ENCODE results near the gene PARP3. TPM values are rescaled to one million over a fixed set of nuclear protein-coding genes. Genes with fewer than 3 reads are reported as not detected.

The PARP3 gene
- polyA plus RNA-seq, 1 donor: 17.1 TPM

DNA sequence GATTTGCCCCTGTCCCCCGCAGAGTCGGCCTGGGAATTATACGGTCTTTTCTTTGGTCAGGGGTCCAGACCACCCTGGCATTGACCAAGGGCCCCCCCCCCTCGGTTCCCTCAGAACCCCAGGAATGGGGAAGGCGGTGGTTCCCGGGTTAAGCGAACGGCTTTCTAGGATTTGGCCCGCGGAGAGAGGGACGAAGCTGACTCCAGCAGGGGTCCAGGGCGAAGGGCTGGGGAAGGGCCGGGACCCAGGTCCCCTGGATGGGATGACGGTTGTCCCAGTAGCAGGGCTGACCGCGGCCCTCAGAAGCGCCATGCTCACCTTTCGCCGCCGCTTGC lies 733 bp upstream of the PARP3 start:
- Histone ChIP-seq H3K4me1 (ENCODE audit: control insufficient read depth, insufficient read depth, low read length) (peaks cover 14% of the 10 kb centered on the region), H3K4me3 (ENCODE audit: low read length) (peak overlapping the region; percentile 90), H3K27me3 (ENCODE audit: control insufficient read depth, insufficient read depth, low read length) (no peaks in the 10 kb centered on the region), H3K27ac (ENCODE audit: low read length) (peak overlapping the region; percentile 36), H3K36me3 (ENCODE audit: control insufficient read depth, insufficient read depth, low read length) (peaks cover 31% of the 10 kb centered on the region), H3K9me3 (ENCODE audit: control insufficient read depth, low read depth, low read length) (no peaks in the 10 kb centered on the region)
- DNase-seq: no peak
- no CpG with 5 or more reads among the region's 20 CpGs for WGBS (ENCODE audit: insufficient coverage, low lambda C conversion rate)

DNA sequence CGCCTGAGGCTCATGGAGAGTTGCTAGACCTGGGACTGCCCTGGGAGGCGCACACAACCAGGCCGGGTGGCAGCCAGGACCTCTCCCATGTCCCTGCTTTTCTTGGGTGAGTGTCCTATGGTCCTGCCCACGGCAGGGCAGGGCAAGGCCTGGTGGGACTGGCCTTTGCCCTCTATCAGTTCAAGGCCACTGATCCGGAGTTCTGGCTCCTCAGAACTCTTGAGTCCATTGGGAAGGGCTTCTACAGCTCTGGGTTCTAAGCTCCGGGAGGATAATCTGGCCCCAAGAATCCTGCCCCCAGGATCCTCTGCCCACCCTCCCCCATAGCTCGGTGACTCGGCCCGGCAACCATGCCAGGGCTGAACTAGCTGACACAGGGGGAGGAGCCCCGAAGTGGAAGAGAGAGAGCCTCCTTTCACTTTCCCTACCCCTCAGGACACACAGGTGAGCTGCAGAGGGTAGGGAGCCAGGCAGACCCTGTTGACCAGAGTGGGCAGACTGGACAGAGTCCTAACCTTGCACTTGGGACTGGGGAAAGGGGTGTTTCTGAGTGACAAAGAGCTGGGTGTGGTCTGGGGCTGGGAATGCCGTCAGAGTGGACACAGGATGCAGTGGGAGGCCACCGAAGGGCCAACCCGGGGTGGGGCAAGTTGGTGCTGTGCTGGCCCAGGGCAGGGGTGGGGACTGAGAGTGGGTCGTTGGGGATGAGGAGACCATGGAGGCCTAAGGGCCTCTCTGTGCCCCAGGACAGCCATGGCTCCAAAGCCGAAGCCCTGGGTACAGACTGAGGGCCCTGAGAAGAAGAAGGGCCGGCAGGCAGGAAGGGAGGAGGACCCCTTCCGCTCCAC lies 664 bp downstream of the PARP3 start:
- WGBS (ENCODE audit: insufficient coverage, low lambda C conversion rate): no CpG with 5 or more reads among the region's 17 CpGs
- H3K4me1 ChIP-seq (ENCODE audit: control insufficient read depth, insufficient read depth, low read length): peaks cover 14% of the 10 kb centered on the region
- DNase-seq: peak; percentile 72 to 86
- no peaks in the 10 kb centered on the region for H3K27me3 ChIP-seq (ENCODE audit: control insufficient read depth, insufficient read depth, low read length)
- H3K27ac ChIP-seq (ENCODE audit: low read length): peak overlapping the region; percentile 72
- peak overlapping the region; percentile 40 for H3K4me3 ChIP-seq (ENCODE audit: low read length)
- H3K9me3 ChIP-seq (ENCODE audit: control insufficient read depth, low read depth, low read length): no peaks in the 10 kb centered on the region
- peaks cover 17% of the 10 kb centered on the region for H3K36me3 ChIP-seq (ENCODE audit: control insufficient read depth, insufficient read depth, low read length)

DNA sequence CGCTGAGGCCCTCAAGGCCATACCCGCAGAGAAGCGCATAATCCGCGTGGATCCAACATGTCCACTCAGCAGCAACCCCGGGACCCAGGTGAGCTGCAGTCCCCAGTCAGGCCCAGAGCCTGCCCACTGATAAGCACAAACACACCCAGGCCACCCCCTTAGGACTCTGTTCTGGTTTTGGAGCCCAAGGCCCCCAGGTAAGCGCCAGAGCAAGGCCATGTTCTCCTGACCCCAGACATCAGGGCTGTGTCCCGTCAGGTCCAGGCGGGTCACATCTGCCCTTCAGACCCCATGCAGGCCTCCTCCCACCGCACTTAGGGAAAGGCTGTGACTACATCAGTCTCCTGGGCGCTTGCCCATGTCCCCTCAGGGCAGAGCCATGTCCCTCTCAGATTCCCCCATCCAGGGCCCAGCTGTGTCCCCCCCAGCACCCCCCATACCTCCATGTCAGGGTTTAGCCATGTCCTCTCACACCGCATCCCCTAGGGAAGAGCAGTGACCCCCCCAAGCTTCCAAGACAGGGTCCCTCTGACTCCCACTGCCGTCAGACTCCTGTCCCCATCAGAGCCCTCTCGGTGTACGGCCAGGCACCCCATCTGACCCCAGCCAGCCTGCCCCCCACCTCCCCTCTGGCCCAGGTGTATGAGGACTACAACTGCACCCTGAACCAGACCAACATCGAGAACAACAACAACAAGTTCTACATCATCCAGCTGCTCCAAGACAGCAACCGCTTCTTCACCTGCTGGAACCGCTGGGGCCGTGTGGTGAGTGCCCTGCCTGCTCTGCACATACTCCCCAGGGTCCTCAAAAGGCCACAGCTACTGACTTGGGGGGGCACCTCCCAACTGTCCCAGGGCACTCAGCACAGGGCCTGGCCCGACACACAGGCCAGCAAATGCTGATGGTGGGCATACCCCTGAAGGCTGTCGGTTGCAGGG lies 1.6 kb downstream of the PARP3 start:
- no CpG with 5 or more reads among the region's 21 CpGs for WGBS (ENCODE audit: insufficient coverage, low lambda C conversion rate)
- H3K36me3 ChIP-seq (ENCODE audit: control insufficient read depth, insufficient read depth, low read length): peaks cover 8% of the 10 kb centered on the region
- peaks cover 14% of the 10 kb centered on the region for H3K4me1 ChIP-seq (ENCODE audit: control insufficient read depth, insufficient read depth, low read length)
- no peak overlapping the region for H3K4me3 ChIP-seq (ENCODE audit: low read length)
- H3K27me3 ChIP-seq (ENCODE audit: control insufficient read depth, insufficient read depth, low read length): no peaks in the 10 kb centered on the region
- no peak overlapping the region for H3K27ac ChIP-seq (ENCODE audit: low read length)
- no peak for DNase-seq
- H3K9me3 ChIP-seq (ENCODE audit: control insufficient read depth, low read depth, low read length): no peaks in the 10 kb centered on the region

DNA sequence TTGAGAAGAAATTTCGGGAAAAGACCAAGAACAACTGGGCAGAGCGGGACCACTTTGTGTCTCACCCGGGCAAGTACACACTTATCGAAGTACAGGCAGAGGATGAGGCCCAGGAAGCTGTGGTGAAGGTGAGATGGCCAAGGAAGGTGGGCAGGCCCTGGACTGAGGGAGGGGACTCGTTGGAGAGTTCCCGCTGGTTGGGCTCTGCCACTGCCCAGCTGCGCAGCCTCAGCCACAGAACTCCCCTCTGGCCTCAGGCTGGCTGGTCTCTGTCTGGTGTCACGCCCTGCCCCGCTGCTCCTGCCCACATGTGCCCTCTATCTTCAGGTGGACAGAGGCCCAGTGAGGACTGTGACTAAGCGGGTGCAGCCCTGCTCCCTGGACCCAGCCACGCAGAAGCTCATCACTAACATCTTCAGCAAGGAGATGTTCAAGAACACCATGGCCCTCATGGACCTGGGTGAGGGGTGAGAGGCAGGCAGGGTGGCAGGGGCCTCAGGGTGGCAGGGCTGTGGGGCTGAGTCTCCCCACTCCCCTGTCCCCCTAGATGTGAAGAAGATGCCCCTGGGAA lies 2.4 kb downstream of the PARP3 start:
- H3K27me3 ChIP-seq (ENCODE audit: control insufficient read depth, insufficient read depth, low read length): no peaks in the 10 kb centered on the region
- no peak overlapping the region for H3K4me3 ChIP-seq (ENCODE audit: low read length)
- H3K4me1 ChIP-seq (ENCODE audit: control insufficient read depth, insufficient read depth, low read length): peaks cover 14% of the 10 kb centered on the region
- no peak overlapping the region for H3K27ac ChIP-seq (ENCODE audit: low read length)
- DNase-seq: no peak
- peaks cover 2% of the 10 kb centered on the region for H3K36me3 ChIP-seq (ENCODE audit: control insufficient read depth, insufficient read depth, low read length)
- no peaks in the 10 kb centered on the region for H3K9me3 ChIP-seq (ENCODE audit: control insufficient read depth, low read depth, low read length)
- WGBS (ENCODE audit: insufficient coverage, low lambda C conversion rate): 83% methylated on average over 1 of the region's 11 CpGs

DNA sequence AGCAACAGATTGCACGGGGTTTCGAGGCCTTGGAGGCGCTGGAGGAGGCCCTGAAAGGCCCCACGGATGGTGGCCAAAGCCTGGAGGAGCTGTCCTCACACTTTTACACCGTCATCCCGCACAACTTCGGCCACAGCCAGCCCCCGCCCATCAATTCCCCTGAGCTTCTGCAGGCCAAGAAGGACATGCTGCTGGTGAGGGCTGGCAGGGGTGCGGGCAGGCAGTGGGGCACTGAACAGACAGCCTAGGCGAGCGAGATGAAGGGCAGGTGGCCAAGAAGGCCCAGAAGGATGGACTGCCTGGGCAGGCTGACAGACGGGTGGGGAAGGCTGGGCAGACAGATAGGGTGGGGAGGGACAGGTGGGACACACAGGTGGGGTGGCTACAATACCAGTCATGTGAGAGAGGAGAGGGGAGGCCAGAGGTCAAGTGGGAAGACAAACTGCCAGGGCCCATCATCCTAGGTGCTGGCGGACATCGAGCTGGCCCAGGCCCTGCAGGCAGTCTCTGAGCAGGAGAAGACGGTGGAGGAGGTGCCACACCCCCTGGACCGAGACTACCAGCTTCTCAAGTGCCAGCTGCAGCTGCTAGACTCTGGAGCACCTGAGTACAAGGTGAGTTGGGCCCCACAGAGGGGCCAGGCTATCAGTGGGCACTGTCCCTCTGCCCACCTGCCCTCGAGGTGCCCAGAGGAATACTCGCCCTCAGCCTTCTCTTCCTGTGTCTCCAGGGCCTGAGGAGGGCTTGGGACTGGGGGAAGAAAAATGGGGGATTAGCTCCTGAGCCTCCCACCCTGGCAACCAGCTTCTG lies 3.1 kb downstream of the PARP3 start:
- Histone ChIP-seq H3K9me3 (ENCODE audit: control insufficient read depth, low read depth, low read length) (no peaks in the 10 kb centered on the region), H3K27ac (ENCODE audit: low read length) (no peak overlapping the region), H3K4me3 (ENCODE audit: low read length) (no peak overlapping the region), H3K27me3 (ENCODE audit: control insufficient read depth, insufficient read depth, low read length) (no peaks in the 10 kb centered on the region), H3K4me1 (ENCODE audit: control insufficient read depth, insufficient read depth, low read length) (peaks cover 13% of the 10 kb centered on the region), H3K36me3 (ENCODE audit: control insufficient read depth, insufficient read depth, low read length) (peaks cover 2% of the 10 kb centered on the region)
- DNase-seq: no peak
- WGBS (ENCODE audit: insufficient coverage, low lambda C conversion rate): no CpG with 5 or more reads among the region's 18 CpGs

DNA sequence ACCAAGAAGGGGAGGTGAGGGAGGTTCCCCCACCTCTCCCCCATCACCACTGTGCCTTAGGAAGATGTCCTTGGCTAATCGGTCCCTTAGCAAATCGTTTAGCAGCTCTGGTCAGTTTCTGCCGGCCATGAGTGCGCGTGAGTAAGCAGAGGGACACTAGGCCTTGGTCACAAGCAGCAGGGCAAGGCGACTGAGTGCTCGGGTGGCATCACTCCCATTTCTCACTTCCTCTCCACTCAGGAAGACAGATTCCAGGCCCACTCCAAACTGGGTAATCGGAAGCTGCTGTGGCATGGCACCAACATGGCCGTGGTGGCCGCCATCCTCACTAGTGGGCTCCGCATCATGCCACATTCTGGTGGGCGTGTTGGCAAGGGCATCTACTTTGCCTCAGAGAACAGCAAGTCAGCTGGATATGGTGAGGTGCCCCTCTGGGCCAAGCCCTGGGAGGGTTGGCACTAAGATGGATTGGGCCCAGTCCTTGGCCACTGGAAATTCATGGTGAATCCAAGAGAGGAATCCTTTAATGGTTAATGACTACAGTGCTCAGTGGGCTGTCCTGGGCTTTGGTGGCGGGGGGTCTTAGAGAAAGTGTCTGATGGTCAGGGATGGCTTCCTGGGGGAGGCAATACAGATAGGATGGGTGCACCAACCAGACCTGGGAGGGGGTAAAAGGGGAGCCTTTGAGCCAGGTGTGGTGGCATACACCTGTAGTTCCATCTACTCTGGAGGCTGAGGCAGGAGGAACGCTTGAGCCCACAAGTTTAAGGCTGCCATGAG lies 4.0 kb downstream of the PARP3 start:
- no peak for DNase-seq
- H3K4me1 ChIP-seq (ENCODE audit: control insufficient read depth, insufficient read depth, low read length): peaks cover 11% of the 10 kb centered on the region
- WGBS (ENCODE audit: insufficient coverage, low lambda C conversion rate): no CpG with 5 or more reads among the region's 14 CpGs
- H3K4me3 ChIP-seq (ENCODE audit: low read length): no peak overlapping the region
- no peak overlapping the region for H3K27ac ChIP-seq (ENCODE audit: low read length)
- no peaks in the 10 kb centered on the region for H3K9me3 ChIP-seq (ENCODE audit: control insufficient read depth, low read depth, low read length)
- H3K36me3 ChIP-seq (ENCODE audit: control insufficient read depth, insufficient read depth, low read length): peaks cover 2% of the 10 kb centered on the region
- H3K27me3 ChIP-seq (ENCODE audit: control insufficient read depth, insufficient read depth, low read length): no peaks in the 10 kb centered on the region

DNA sequence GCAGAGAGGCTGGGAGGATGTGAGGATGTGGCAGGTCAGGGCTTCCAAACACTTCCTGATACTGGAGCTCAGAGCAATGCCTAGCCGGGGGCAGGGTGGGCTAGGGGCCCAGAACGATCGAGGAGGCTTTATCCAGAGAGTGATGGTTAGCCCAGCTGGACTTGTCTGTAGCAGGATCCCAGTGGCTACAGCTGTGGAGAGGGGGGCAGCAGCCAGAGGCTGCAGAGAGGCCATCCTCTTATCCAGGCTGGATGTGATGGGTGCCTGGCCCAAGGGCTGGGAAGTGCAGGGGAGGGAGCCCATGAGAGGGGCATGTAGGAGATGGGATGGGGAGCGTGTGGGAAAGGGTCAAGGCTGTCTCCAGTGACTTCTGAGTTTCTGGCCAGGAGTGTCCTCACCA lies 4.6 kb downstream of the PARP3 start:
- Histone ChIP-seq H3K4me3 (ENCODE audit: low read length) (no peak overlapping the region), H3K27me3 (ENCODE audit: control insufficient read depth, insufficient read depth, low read length) (no peaks in the 10 kb centered on the region), H3K4me1 (ENCODE audit: control insufficient read depth, insufficient read depth, low read length) (peaks cover 11% of the 10 kb centered on the region), H3K27ac (ENCODE audit: low read length) (no peak overlapping the region), H3K36me3 (ENCODE audit: control insufficient read depth, insufficient read depth, low read length) (peaks cover 2% of the 10 kb centered on the region), H3K9me3 (ENCODE audit: control insufficient read depth, low read depth, low read length) (no peaks in the 10 kb centered on the region)
- no CpG with 5 or more reads among the region's 4 CpGs for WGBS (ENCODE audit: insufficient coverage, low lambda C conversion rate)
- DNase-seq: no peak

DNA sequence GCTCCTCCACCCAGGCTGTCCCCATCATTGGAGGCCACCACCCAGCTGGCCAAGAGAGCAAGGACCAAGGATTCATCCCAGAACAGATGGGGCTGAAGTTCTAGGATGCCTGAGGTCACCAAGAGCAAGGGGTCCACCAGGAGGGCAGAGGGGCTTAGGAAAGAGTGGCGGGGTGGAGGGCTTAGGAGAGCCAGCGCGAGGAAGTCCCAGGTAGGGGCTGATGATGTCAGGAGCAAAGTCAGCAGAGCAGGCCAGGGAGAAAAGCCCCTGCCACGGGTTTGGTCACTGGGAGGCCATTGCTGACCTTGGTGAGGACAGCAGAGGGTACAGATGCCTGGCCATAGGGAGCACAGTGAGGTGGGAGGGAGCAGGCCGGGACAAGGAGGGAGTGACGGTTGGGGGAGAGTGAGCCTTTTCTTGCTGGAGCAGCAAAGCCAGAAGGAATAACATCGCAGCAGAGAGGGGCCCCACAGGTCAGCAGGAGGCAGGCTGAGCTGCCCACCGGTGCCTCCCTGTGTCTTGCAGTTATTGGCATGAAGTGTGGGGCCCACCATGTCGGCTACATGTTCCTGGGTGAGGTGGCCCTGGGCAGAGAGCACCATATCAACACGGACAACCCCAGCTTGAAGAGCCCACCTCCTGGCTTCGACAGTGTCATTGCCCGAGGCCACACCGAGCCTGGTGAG lies 5.2 kb downstream of the PARP3 start:
- Histone ChIP-seq H3K4me3 (ENCODE audit: low read length) (no peak overlapping the region), H3K27me3 (ENCODE audit: control insufficient read depth, insufficient read depth, low read length) (no peaks in the 10 kb centered on the region), H3K9me3 (ENCODE audit: control insufficient read depth, low read depth, low read length) (no peaks in the 10 kb centered on the region), H3K36me3 (ENCODE audit: control insufficient read depth, insufficient read depth, low read length) (peaks cover 2% of the 10 kb centered on the region), H3K4me1 (ENCODE audit: control insufficient read depth, insufficient read depth, low read length) (peaks cover 11% of the 10 kb centered on the region), H3K27ac (ENCODE audit: low read length) (no peak overlapping the region)
- DNase-seq: no peak
- no CpG with 5 or more reads among the region's 13 CpGs for WGBS (ENCODE audit: insufficient coverage, low lambda C conversion rate)

DNA sequence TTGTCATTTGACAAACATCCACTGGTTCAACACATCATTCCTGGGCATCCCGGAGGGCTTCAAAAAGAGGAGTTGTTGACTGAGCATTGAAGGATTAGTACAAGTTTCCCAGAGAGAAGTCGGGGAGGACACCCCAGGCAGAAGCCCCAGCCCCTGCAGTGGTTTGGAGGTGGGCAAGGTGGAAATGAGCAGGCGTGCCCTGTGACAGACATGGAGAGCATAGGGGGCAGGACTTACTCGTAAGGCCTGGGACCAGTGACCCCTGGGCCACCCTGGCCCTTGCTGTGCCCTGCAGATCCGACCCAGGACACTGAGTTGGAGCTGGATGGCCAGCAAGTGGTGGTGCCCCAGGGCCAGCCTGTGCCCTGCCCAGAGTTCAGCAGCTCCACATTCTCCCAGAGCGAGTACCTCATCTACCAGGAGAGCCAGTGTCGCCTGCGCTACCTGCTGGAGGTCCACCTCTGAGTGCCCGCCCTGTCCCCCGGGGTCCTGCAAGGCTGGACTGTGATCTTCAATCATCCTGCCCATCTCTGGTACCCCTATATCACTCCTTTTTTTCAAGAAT lies 5.9 kb downstream of the PARP3 start:
- H3K4me3 ChIP-seq (ENCODE audit: low read length): no peak overlapping the region
- 100% methylated on average over 2 of the region's 10 CpGs for WGBS (ENCODE audit: insufficient coverage, low lambda C conversion rate)
- H3K27me3 ChIP-seq (ENCODE audit: control insufficient read depth, insufficient read depth, low read length): peaks cover 3% of the 10 kb centered on the region
- no peaks in the 10 kb centered on the region for H3K9me3 ChIP-seq (ENCODE audit: control insufficient read depth, low read depth, low read length)
- no peak for DNase-seq
- H3K36me3 ChIP-seq (ENCODE audit: control insufficient read depth, insufficient read depth, low read length): peaks cover 2% of the 10 kb centered on the region
- H3K4me1 ChIP-seq (ENCODE audit: control insufficient read depth, insufficient read depth, low read length): peaks cover 4% of the 10 kb centered on the region
- no peak overlapping the region for H3K27ac ChIP-seq (ENCODE audit: low read length)

All from large intestine (tissue), 3 donors.